ENCODE data around the gene AFAP1.

Gene AFAP1

GRCh38 chr4:7753271-7753670, 186.4 kb downstream of the AFAP1 start:
- DNase-seq (ENCODE audit: low read depth) = no peak

- DNase-seq (ENCODE audit: low read depth) = no peak
Measured at GRCh38 chr4:7752649-7753048, 187.0 kb downstream of the AFAP1 start.

- no peak for DNase-seq (ENCODE audit: low read depth)
Measured at GRCh38 chr4:7750972-7751371, 188.7 kb downstream of the AFAP1 start.

- no peak for DNase-seq (ENCODE audit: low read depth)
Measured at GRCh38 chr4:7750523-7750922, 189.1 kb downstream of the AFAP1 start.

GRCh38 chr4:7747566-7747965, 192.1 kb downstream of the AFAP1 start:
- DNase-seq (ENCODE audit: low read depth) = no peak

- no peak for DNase-seq (ENCODE audit: low read depth)
Measured at GRCh38 chr4:7747062-7747385, 192.6 kb downstream of the AFAP1 start.

GRCh38 chr4:7746351-7747061, 193.2 kb downstream of the AFAP1 start:
- no peak for DNase-seq (ENCODE audit: low read depth)

GRCh38 chr4:7745301-7745885, 194.3 kb downstream of the AFAP1 start:
- DNase-seq (ENCODE audit: low read depth) = no peak

- no peak for DNase-seq (ENCODE audit: low read depth)
Measured at GRCh38 chr4:7744142-7744804, 195.4 kb downstream of the AFAP1 start.

GRCh38 chr4:7742807-7743280, 196.8 kb downstream of the AFAP1 start:
- DNase-seq (ENCODE audit: low read depth) = no peak

- DNase-seq (ENCODE audit: low read depth) = no peak
Measured at GRCh38 chr4:7741946-7742806, 197.5 kb downstream of the AFAP1 start.

GRCh38 chr4:7740866-7741525, 198.7 kb downstream of the AFAP1 start:
- DNase-seq (ENCODE audit: low read depth) = no peak

GRCh38 chr4:7739918-7740865, 199.5 kb downstream of the AFAP1 start:
- no peak for DNase-seq (ENCODE audit: low read depth)

- no peak for DNase-seq (ENCODE audit: low read depth)
Measured at GRCh38 chr4:7739077-7739917, 200.4 kb downstream of the AFAP1 start.

- no peak for DNase-seq (ENCODE audit: low read depth)
Measured at GRCh38 chr4:7738458-7739076, 201.1 kb downstream of the AFAP1 start.

- DNase-seq (ENCODE audit: low read depth) = no peak
Measured at GRCh38 chr4:7737752-7738457, 201.8 kb downstream of the AFAP1 start.

- DNase-seq (ENCODE audit: low read depth) = no peak
Measured at GRCh38 chr4:7737268-7737645, 202.4 kb downstream of the AFAP1 start.

GRCh38 chr4:7736436-7737267, 203.0 kb downstream of the AFAP1 start:
- DNase-seq (ENCODE audit: low read depth) = no peak

All from stimulated activated CD8-positive, alpha-beta memory T cell treated with anti-CD3 and anti-CD28 coated beads, Interleukin-15, amount 100 ng/mL, for 24 hours (primary cell).